Fibroblast of lung (primary cell): Measurements from ENCODE around the gene TMEM223. TPM values are rescaled to one million over a fixed set of nuclear protein-coding genes. Genes with fewer than 3 reads are reported as not detected.

ENCODE experiments used
- DNase-seq, 2 donors: peaks; one replicate each; pipeline versions ENCODE4 v3.0.0 to v3.0.0-alpha.2; 2010; ENCODE audit warnings: low read depth in 2 of 2
- H2AFZ ChIP-seq: 2 replicates; pipeline ENCODE4 v1.5.1; 2012; ENCODE audit warnings: low read length, control low read depth, inconsistent platforms
- H3K27ac ChIP-seq: 2 replicates; pipeline ENCODE4 v1.5.1; 2011; ENCODE audit warnings: low read length, control low read depth; ENCODE audit not compliant: insufficient read depth
- H3K27me3 ChIP-seq: 2 replicates; pipeline ENCODE4 v1.5.1; 2011; ENCODE audit warnings: mild to moderate bottlenecking, low read length; ENCODE audit not compliant: control insufficient read depth, insufficient read depth
- H3K36me3 ChIP-seq: 2 replicates; pipeline ENCODE4 v1.5.1; 2011; ENCODE audit warnings: low read length; ENCODE audit not compliant: control insufficient read depth, insufficient read depth
- H3K4me1 ChIP-seq: 2 replicates; pipeline ENCODE4 v1.5.1; 2011; ENCODE audit warnings: low read length; ENCODE audit not compliant: control insufficient read depth, insufficient read depth; ENCODE audit errors: extremely low read depth
- H3K4me2 ChIP-seq: 2 replicates; pipeline ENCODE4 v1.5.1; 2011; ENCODE audit warnings: low read length, control low read depth; ENCODE audit not compliant: insufficient read depth; ENCODE audit errors: extremely low read depth
- H3K4me3 ChIP-seq, 4 experiments: fragments of 200-600 bp in 1 of 4; sonication (generic) in 1 of 4; replicated peaks in 1 of 4; 2 replicates each; pipeline ENCODE4 v1.5.1; 2011 to 2016; ENCODE audit warnings: low read length in 4 of 4, low read depth in 3 of 4, mild to moderate bottlenecking in 3 of 4, control low read depth in 2 of 4, inconsistent platforms in 1 of 4, mixed read lengths in 1 of 4; ENCODE audit not compliant: insufficient read depth in 1 of 4; ENCODE audit errors: control extremely low read depth in 1 of 4
- H3K79me2 ChIP-seq: 2 replicates; pipeline ENCODE4 v1.5.1; 2012; ENCODE audit warnings: mild to moderate bottlenecking, low read length, inconsistent platforms; ENCODE audit not compliant: control insufficient read depth, insufficient read depth
- H3K9ac ChIP-seq: 2 replicates; pipeline ENCODE4 v1.5.1; 2011; ENCODE audit warnings: mild to moderate bottlenecking, low read length, control low read depth; ENCODE audit not compliant: insufficient read depth
- H3K9me3 ChIP-seq: 2 replicates; pipeline ENCODE4 v1.5.1; 2012; ENCODE audit warnings: low read depth, low read length; ENCODE audit not compliant: control insufficient read depth, insufficient read depth
- H4K20me1 ChIP-seq: 2 replicates; pipeline ENCODE4 v1.5.1; 2011; ENCODE audit warnings: low read length; ENCODE audit not compliant: control insufficient read depth, insufficient read depth; ENCODE audit errors: extremely low read depth
- CTCF ChIP-seq, 2 donors: IDR thresholded peaks in 1 of 2; conservative IDR thresholded peaks in 1 of 2; 1 replicate in 1 of 2; 2 replicates in 1 of 2; pipeline ENCODE4 v1.5.1; 2011 to 2012; ENCODE audit warnings: low read length in 2 of 2, control low read depth in 1 of 2, inconsistent platforms in 1 of 2, low read depth in 1 of 2, mild to moderate bottlenecking in 1 of 2
- EZH2 ChIP-seq: IDR thresholded peaks from 2 replicates; pipeline ENCODE4 v1.5.1; 2012; ENCODE audit warnings: low read length, control low read depth, mild to moderate bottlenecking; ENCODE audit errors: missing control alignments
- polyA plus RNA-seq, 2 donors: library from polyadenylated mRNA; depleted of rRNA in 1 of 2; stranded (reverse) in 1 of 2; unstranded in 1 of 2; fragments of >200 nt; gene quantifications; 2 replicates each; pipeline ENCODE4 v1.2.1, GENCODE V29; 2011 to 2012; ENCODE audit warnings: missing spikeins in 1 of 2
- total RNA-seq: library from RNA; depleted of rRNA; stranded (reverse); fragments of >200 nt; gene quantifications from 2 replicates; pipeline ENCODE4 v1.2.1, GENCODE V29; 2014

The TMEM223 gene
- total and polyA plus RNA-seq, 2 donors (not counting 1 experiment from before 2014, with no cell fraction given), result 11.7 to 15.4 TPM

- peak within 1 kb of the TSS; percentile 82 to 93 (median 87) for H3K4me3 ChIP-seq
- TF ChIP-seq CTCF (conservative IDR thresholded peaks at IDR 0.05 in 1 of 2, IDR thresholded peaks at IDR 0.05 in 1 of 2; ENCODE audit: low read depth in 1 of 2, low read length in 2 of 2) (peak in 1 of 2 donors; percentile 8), EZH2 (no peak)
- H3K36me3 ChIP-seq, result peaks cover 13% of the 10 kb centered on the region
- H3K79me2 ChIP-seq, result peaks cover 24% of the 10 kb centered on the region
- peak within 1 kb of the TSS; percentile 91 for H3K9ac ChIP-seq
- peaks cover 18% of the 10 kb centered on the region for H3K4me1 ChIP-seq
- H3K9me3 ChIP-seq, result no peaks in the 10 kb centered on the region
- H4K20me1 ChIP-seq, result no peaks in the 10 kb centered on the region
- peak within 1 kb of the TSS; percentile 97 for H3K4me2 ChIP-seq
- no peaks in the 10 kb centered on the region for H3K27me3 ChIP-seq
- peak; percentile 88 to 95 for DNase-seq
- peak within 1 kb of the TSS; percentile 75 for H3K27ac ChIP-seq
- peak within 1 kb of the TSS; percentile 75 for H2AFZ ChIP-seq
Observed at GRCh38 chr11:62805076-62805892, 13.5 kb upstream of the TMEM223 start, which contains the start of gene NXF1. Gene NXF1 (minus strand): TSS chr11:62805440. CDS start chr11:62805356, 84 bp downstream.

DNA sequence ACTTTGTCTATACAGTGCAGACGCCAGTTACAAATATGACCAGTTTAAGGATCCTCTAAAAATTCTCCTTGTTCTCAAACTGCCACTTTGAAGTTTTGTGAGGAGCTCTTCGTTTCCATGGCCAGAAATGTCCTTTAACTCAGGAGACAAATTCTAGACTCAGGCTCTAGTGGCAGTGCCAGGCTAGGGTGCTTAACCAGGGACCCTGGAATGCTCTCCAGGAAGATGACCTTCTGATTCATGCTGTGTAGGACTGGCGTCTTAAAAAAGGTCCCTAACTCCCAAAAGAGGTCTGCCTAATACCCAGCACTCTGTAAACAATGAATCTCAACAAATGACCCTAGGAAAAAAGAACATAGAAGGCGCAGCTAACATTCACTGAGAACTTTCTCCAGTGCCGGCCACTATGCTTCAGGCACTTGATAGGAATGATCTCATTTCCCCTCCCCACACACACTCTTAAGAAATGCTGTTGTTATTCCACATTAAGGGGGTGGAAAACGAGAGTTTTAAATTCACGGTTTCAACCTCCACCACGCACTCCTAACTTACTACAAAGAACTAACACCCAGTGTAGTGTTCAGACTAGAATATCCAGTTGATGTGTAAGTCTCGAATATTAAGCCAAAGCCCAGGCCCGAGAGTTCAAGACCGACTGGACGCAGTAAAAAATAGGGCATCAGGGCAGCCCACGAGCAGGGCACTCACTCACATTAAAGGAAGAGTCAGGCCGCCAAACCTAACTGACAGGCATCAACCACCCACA, 12.7 kb upstream of the TMEM223 start:
- Histone ChIP-seq H3K27ac (peak overlapping the region; percentile 75), H3K36me3 (peaks cover 19% of the 10 kb centered on the region), H3K4me1 (peaks cover 18% of the 10 kb centered on the region), H2AFZ (no peak overlapping the region), H3K27me3 (no peaks in the 10 kb centered on the region), H4K20me1 (no peaks in the 10 kb centered on the region), H3K9ac (peak overlapping the region; percentile 91), H3K9me3 (no peaks in the 10 kb centered on the region), H3K4me2 (peak overlapping the region; percentile 97), H3K4me3 (peak overlapping the region; percentile 80 to 93 (median 86)), H3K79me2 (peaks cover 24% of the 10 kb centered on the region)
- TF ChIP-seq EZH2, result no peak
- no peak for TF ChIP-seq CTCF (conservative IDR thresholded peaks at IDR 0.05 in 1 of 2, IDR thresholded peaks at IDR 0.05 in 1 of 2; ENCODE audit: low read depth in 1 of 2, low read length in 2 of 2)
- DNase-seq, result peak; percentile 54 to 56

DNA sequence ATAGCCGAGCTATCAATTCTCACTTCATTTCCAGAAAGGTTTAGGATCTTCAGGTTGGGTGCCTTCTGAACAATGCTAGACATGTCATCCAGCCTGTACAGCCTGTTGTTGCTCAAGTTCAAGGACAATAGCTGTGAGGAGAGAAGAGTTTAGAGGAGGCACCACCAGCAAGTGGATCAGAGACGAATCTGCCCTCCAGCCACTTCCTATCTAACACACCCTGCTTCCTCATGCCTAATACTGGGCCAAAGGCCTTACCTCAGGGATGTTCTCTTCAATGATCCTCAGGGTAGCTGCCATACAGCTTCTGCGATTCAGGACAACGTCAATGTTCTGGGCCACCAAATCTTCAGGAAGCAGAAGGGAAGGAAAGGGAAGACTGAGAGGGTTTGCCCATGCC, 9.3 kb upstream of the TMEM223 start:
- TF ChIP-seq CTCF (conservative IDR thresholded peaks at IDR 0.05 in 1 of 2, IDR thresholded peaks at IDR 0.05 in 1 of 2; ENCODE audit: low read depth in 1 of 2, low read length in 2 of 2) (no peak), EZH2 (no peak)

More for the DNA sequence above, 9.3 kb upstream of the TMEM223 start:
- no peaks in the 10 kb centered on the region for H4K20me1 ChIP-seq
- H3K27ac ChIP-seq, result no peak overlapping the region
- H3K36me3 ChIP-seq, result peaks cover 29% of the 10 kb centered on the region
- no peak overlapping the region for H2AFZ ChIP-seq
- H3K4me1 ChIP-seq, result peaks cover 4% of the 10 kb centered on the region
- no peak overlapping the region for H3K4me2 ChIP-seq
- no peak overlapping the region for H3K9ac ChIP-seq
- H3K9me3 ChIP-seq, result no peaks in the 10 kb centered on the region
- H3K27me3 ChIP-seq, result no peaks in the 10 kb centered on the region
- H3K79me2 ChIP-seq, result peaks cover 24% of the 10 kb centered on the region
- H3K4me3 ChIP-seq, result no peak overlapping the region
- DNase-seq, result no peak
